ENCODE data around the gene MCRS1. TPM values are rescaled to one million over a fixed set of nuclear protein-coding genes. Genes with fewer than 3 reads are reported as not detected.

MCRS1 gene
- total RNA-seq, 2 experiments from 2014 or later = 83.8 to 83.9 TPM

DNA sequence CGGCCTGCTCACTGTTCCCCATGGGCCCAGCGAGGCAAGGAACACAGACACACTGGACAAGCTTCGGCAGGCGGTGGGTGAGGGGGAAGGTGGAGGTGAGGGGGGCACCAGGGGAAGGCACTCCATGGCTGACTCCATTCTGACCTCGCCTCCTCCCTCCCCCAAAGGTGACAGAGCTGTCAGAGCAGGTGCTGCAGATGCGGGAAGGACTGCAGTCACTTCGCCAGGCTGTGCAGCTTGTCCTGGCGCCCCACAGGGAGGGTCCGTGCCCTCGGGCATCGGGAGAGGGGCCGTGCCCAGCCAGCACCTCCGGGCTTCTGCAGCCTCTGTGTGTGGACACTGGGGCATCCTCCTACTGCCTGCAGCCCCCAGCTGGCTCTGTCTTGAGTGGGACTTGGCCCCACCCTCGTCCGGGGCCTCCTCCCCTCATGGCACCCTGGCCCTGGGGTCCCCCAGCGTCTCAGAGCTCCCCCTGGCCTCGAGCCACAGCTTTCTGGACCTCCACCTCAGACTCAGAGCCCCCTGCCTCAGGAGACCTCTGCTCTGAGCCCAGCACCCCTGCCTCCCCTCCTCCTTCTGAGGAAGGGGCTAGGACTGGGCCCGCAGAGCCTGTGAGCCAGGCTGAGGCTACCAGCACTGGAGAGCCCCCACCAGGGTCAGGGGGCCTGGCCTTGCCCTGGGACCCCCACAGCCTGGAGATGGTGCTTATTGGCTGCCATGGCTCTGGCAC is 10.6 kb downstream of the MCRS1 start:
- Mint-ChIP-seq H3K4me3 (no peak overlapping the region), H3K27me3 (no peaks in the 10 kb centered on the region), H3K27ac (peak overlapping the region; percentile 80), H3K4me1 (peaks cover 27% of the 10 kb centered on the region), H3K36me3 (peaks cover 19% of the 10 kb centered on the region), H3K9me3 (no peaks in the 10 kb centered on the region)
- POLR2A ChIA-PET = interaction anchor here (0.6 to 1.5 kb wide), 3 partner anchors 12 to 65 kb away, joined by 4 to 5 read pairs (median 4); partner anchors contain the start of gene PRPF40B
- ATAC-seq (ENCODE audit: low read depth) = no peak
- no peak for DNase-seq

DNA sequence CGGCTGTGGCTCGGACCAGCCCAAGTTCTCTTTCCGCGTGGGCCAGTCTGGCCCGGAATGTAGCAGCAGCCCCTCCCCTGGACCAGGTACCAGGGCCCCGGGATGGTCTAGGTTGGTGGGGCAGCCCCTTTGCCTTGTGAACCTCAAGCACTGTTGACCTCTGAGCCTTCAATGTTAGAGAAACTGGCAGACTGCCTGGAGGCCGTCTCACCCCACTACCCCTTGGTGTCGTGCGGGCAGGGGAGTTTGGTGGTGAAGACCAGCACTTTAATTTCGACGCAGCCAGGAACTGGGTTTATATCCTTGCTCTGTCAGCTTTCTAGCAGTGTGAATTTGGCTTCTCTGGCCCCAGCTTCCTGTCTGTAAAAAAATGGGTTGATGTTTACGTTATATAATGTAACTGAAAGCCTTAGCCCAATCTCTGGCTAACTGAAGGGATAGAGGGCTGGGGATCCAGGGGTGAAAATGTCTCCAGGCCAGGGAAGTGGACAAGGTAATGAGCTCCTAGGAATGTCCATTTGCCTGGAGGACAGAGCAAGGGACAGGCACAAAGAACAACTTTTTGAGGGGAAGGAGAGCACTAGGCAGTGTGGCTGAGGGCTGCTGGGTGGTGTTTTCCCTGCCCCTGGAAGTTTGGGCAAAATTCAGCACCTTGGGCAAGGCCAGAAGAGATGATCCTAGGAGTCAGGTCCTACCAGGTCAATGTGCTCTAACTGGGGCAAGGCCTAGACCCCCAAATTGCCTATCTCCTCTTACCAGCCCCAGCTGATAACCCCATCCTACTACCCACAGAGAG is 11.4 kb downstream of the MCRS1 start:
- POLR2A ChIA-PET = interaction anchor here (0.6 to 1.5 kb wide), 3 partner anchors 11 to 66 kb away, joined by 4 to 5 read pairs (median 4); partner anchors contain the start of gene PRPF40B
- DNase-seq (no peak), ATAC-seq (ENCODE audit: low read depth) (no peak)
- H3K9me3 Mint-ChIP-seq = no peaks in the 10 kb centered on the region
- no peaks in the 10 kb centered on the region for H3K27me3 Mint-ChIP-seq
- H3K36me3 Mint-ChIP-seq = peaks cover 16% of the 10 kb centered on the region
- no peak overlapping the region for H3K4me3 Mint-ChIP-seq
- H3K27ac Mint-ChIP-seq = peak overlapping the region; percentile 80
- peaks cover 21% of the 10 kb centered on the region for H3K4me1 Mint-ChIP-seq

DNA sequence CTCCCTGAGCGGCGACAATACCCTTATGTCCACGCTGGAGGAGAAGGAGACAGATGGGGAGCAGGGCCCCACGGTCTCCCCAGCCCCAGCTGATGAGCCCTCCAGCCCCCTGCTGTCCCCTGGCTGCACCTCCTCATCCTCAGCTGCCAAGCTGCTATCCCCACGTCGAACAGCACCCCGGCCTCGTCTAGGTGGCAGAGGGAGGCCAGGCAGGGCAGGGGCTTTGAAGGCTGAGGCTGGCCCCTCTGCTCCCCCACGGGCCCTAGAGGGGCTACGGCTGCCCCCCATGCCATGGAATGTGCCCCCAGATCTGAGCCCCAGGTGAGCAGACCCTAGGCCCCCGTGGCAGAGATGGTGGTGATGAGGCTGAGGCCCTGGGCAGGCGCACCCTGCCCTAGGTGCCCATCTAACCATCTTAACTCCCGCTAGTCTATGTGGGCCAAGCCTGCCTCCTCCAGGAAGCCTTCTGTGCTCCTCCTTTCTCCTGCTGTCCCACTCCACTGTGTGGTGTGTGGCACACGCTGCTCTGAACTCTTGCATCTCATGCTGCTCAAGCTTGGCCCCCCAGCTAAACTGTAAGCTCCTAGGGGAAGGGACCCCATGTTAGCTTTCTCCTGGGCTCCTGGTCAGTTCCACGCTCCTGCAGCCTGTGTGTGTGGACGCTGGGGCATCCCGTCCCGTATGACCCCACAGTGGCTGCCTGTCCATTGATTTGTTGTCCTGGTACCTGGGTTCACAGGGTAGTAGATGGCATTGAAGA is 12.1 kb downstream of the MCRS1 start:
- Mint-ChIP-seq H3K4me3 (no peak overlapping the region), H3K4me1 (peaks cover 14% of the 10 kb centered on the region), H3K27me3 (no peaks in the 10 kb centered on the region), H3K9me3 (no peaks in the 10 kb centered on the region), H3K27ac (peak overlapping the region; percentile 80), H3K36me3 (peaks cover 15% of the 10 kb centered on the region)
- POLR2A ChIA-PET = interaction anchor here (0.7 to 1.5 kb wide), 4 partner anchors 11 to 422 kb away, joined by 3 to 5 read pairs (median 4); no protein-coding TSS in a partner anchor
- ATAC-seq (ENCODE audit: low read depth) = no peak
- no peak for DNase-seq

DNA sequence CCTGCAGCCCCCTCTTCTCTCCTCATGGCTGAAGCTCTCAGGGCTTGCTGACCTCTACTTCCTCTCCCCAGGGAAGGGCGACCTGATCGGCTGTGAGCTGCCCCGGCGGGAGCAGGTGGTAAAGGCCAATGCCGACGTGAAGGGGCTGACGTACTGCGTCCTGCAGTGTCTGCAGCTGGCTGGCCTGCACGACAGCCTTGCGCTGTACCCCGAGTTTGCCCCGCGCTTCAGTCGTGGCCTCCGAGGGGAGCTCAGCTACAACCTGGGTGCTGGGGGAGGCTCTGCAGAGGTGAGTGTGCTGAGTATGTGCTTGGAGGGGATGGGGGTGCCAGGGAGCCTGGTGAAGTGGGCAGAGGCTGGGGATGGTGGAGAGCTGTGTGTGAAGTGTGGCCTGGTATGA is 13.7 kb downstream of the MCRS1 start:
- Mint-ChIP-seq H3K27ac (no peak overlapping the region), H3K4me3 (no peak overlapping the region), H3K4me1 (peaks cover 8% of the 10 kb centered on the region), H3K9me3 (no peaks in the 10 kb centered on the region), H3K36me3 (peaks cover 11% of the 10 kb centered on the region), H3K27me3 (no peaks in the 10 kb centered on the region)
- POLR2A ChIA-PET = interaction anchor here (0.9 to 1.5 kb wide), 4 partner anchors 10 to 69 kb away, joined by 3 to 5 read pairs (median 4); partner anchors contain the start of genes MCRS1 and PRPF40B
- no peak for ATAC-seq (ENCODE audit: low read depth)
- DNase-seq = no peak

DNA sequence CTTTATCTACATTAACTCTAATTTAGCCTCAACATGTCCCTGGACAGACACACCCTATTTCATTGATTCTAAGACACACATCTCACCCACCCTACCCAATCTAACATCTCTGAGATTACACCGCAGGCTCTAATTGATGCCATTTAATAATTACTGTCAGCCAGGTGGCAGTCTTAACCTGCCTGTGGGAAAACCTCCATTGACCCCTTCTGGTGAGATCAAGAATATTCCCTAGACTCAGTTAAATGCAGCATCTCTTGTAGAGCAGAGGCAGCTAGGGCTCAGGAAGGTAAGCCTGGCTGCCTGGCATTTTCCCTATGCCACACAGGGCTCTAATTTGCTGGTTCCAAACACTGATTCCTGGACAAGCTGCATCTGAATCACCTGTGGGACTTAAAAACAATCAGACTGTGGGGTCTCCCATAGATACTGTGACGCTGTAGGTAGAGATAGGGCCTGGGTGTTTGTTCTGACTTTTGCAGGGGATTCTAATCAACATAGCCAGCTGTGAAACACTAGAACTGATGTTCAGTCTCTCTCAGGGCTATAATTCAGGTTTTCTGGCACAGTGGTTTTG is 14.3 kb downstream of the MCRS1 start:
- POLR2A ChIA-PET = interaction anchor here (0.5 to 1.8 kb wide), 6 partner anchors 11 to 70 kb away, joined by 3 to 5 read pairs (median 4); partner anchors contain the start of genes MCRS1 and PRPF40B
- no peaks in the 10 kb centered on the region for H3K9me3 Mint-ChIP-seq
- H3K27ac Mint-ChIP-seq = no peak overlapping the region
- H3K4me3 Mint-ChIP-seq = no peak overlapping the region
- peaks cover 8% of the 10 kb centered on the region for H3K4me1 Mint-ChIP-seq
- ATAC-seq (ENCODE audit: low read depth) = peak; percentile 60
- H3K36me3 Mint-ChIP-seq = peaks cover 6% of the 10 kb centered on the region
- no peak for DNase-seq
- H3K27me3 Mint-ChIP-seq = no peaks in the 10 kb centered on the region

DNA sequence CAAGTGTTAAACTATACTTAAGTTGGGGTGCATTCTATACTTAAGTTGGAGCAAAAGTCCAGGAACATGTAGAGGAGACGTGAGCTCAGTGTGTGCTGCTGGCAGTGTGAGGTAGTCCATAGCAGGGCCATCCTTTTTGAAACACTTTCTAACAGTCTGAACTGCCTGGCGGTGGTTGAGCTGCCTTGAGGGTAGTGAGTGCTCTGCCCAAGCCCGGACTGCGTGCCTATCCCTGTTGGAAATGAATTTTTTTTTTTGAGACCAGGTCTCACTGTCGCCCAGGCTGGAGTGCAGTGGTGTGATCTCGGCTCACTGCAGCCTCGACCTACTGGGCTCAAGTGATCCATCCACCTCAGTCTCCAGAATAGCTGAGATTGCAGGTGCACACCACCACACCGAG is 15.0 kb downstream of the MCRS1 start:
- Mint-ChIP-seq H3K27me3 (no peaks in the 10 kb centered on the region), H3K9me3 (no peaks in the 10 kb centered on the region), H3K27ac (no peak overlapping the region), H3K4me1 (peaks cover 13% of the 10 kb centered on the region), H3K4me3 (no peak overlapping the region), H3K36me3 (peaks cover 4% of the 10 kb centered on the region)
- ATAC-seq (ENCODE audit: low read depth) (no peak), DNase-seq (no peak)
- POLR2A ChIA-PET = interaction anchor here (0.5 to 1.8 kb wide), 3 partner anchors 14 to 70 kb away, joined by 3 to 5 read pairs (median 4); partner anchors contain the start of gene PRPF40B

DNA sequence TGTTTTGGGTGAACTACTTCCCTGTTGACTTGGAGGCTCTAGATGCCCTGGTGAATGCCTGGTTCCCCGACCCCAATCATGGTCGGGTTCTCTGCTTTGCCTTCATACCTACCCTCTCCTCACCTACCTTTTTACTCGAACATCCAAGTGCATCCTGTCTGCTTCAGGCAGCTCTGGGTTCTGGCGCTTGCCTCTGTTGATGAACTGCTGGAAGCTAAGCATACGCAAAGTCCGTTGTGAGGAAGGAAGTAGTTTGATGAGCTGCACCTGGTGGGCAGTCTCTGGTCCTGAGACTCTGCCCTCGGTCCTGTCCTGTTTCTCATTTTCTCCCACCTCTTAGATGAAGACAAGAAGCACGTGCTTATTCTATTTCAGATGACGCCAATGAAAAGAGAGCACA is 15.5 kb downstream of the MCRS1 start:
- DNase-seq (no peak), ATAC-seq (ENCODE audit: low read depth) (no peak)
- no peaks in the 10 kb centered on the region for H3K27me3 Mint-ChIP-seq
- POLR2A ChIA-PET = interaction anchor here (1.5 to 1.8 kb wide), 2 partner anchors 15 to 71 kb away, joined by 4 to 5 read pairs; partner anchors contain the start of gene PRPF40B
- no peak overlapping the region for H3K27ac Mint-ChIP-seq
- H3K4me1 Mint-ChIP-seq = peaks cover 14% of the 10 kb centered on the region
- H3K9me3 Mint-ChIP-seq = no peaks in the 10 kb centered on the region
- H3K36me3 Mint-ChIP-seq = peaks cover 4% of the 10 kb centered on the region
- no peak overlapping the region for H3K4me3 Mint-ChIP-seq

DNA sequence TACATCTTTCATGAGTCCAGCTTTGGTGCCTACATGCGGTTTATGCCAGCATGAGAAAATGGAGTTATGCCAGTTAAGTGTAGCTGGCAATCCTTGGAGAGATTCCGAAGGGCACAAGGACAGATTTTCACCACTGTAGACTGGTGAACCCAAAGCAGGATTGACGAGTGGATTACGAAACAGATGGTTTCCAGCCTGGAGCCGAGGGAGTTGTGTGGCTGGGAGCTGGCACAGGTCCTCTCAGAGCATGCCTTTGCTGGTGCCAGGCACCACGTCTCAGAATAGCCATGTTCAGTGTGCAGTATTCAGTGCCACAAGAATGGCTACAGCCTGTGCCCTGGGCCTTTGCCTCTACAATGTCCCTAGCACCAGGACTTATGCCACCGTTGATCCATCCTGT is 15.9 kb downstream of the MCRS1 start:
- POLR2A ChIA-PET = interaction anchor here (0.7 to 1.8 kb wide), 2 partner anchors 15 to 17 kb away, joined by 3 to 4 read pairs; no protein-coding TSS in a partner anchor
- ATAC-seq (ENCODE audit: low read depth) = no peak
- DNase-seq = no peak
- Mint-ChIP-seq H3K27ac (no peak overlapping the region), H3K4me1 (peaks cover 14% of the 10 kb centered on the region), H3K36me3 (peaks cover 4% of the 10 kb centered on the region), H3K27me3 (no peaks in the 10 kb centered on the region), H3K4me3 (no peak overlapping the region), H3K9me3 (no peaks in the 10 kb centered on the region)

DNA sequence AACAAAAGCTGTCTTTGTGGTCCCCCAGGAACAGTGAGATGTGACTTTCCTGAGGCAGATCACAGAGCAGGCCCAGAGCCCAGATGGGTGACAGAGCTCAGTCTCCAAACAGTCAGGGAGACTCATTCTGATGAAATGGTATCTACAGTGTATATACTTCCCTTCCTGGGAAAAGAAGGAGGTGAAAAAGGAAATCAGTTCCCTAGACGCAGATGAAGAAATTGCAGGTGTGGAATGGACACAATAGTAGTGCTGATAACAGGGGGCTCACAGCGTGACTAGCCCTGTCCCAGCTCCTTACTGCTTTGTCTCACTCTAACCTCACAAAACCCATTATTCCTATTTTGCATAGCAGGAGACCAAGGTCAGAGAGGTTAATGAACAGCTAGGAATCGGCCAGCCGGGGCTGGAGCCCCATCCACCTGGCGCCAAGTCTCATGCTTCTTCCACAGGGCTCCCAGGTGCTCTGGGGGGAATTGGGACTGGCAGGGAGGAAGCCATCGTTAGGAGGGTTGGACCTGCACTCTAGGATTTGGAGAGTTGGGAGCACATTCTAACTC is 17.2 kb downstream of the MCRS1 start:
- POLR2A ChIA-PET = interaction anchor here (1.3 kb wide), 1 partner anchor 9 kb away, joined by 4 read pairs; no protein-coding TSS in a partner anchor
- peaks cover 3% of the 10 kb centered on the region for H3K36me3 Mint-ChIP-seq
- peak; percentile 8 for DNase-seq
- no peak overlapping the region for H3K27ac Mint-ChIP-seq
- no peak overlapping the region for H3K4me3 Mint-ChIP-seq
- H3K9me3 Mint-ChIP-seq = no peaks in the 10 kb centered on the region
- no peaks in the 10 kb centered on the region for H3K27me3 Mint-ChIP-seq
- ATAC-seq (ENCODE audit: low read depth) = no peak
- peaks cover 11% of the 10 kb centered on the region for H3K4me1 Mint-ChIP-seq

DNA sequence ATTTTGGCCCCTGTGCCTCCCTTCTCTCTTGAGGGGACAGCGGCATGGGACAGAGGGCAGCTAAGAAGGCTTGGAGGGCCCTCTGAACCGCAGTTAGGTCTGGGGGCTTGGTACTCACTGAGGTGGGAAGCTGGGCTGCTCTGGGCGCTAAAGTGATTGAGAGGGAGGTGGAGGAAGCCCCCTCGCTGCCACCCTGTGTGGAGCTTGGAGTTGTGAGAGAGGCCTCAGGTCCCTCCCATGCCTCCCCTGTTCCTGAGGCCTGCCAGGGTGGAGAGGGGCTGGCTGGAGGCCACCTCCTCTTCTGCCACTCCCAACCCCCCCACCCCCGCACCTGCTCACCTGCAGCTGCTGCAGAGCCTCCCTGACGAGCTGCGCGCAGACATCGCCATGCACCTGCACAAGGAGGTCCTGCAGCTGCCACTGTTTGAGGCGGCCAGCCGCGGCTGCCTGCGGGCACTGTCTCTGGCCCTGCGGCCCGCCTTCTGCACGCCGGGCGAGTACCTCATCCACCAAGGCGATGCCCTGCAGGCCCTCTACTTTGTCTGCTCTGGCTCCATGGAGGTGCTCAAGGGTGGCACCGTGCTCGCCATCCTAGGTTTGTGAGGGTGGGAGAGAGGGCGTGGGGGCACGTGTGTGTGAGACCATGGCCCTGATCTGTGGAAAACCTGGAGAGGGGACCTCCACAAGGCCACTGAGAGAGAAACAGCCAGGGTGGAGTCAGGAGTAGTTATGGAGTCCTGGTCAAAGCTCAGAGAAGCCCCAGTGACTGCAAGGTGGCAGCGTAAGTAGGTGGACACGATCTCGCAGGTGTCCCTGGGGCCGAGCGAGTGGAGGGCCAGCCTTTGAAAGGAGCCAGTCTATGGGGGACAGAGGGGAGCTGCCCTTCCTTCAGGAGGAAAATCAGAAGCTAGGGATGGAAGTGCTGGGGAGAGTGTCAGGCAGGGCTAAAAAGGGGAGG is 17.9 kb downstream of the MCRS1 start:
- peaks cover 3% of the 10 kb centered on the region for H3K36me3 Mint-ChIP-seq
- peak overlapping the region; percentile 85 for H3K4me3 Mint-ChIP-seq
- no peaks in the 10 kb centered on the region for H3K9me3 Mint-ChIP-seq
- peaks cover 11% of the 10 kb centered on the region for H3K4me1 Mint-ChIP-seq
- peak overlapping the region; percentile 51 for H3K27ac Mint-ChIP-seq
- H3K27me3 Mint-ChIP-seq = no peaks in the 10 kb centered on the region
- DNase-seq (peak; percentile 31), ATAC-seq (ENCODE audit: low read depth) (no peak)
- POLR2A ChIA-PET = interaction anchor here (0.9 to 1.3 kb wide), 2 partner anchors 10 to 34 kb away, joined by 3 to 4 read pairs; no protein-coding TSS in a partner anchor

DNA sequence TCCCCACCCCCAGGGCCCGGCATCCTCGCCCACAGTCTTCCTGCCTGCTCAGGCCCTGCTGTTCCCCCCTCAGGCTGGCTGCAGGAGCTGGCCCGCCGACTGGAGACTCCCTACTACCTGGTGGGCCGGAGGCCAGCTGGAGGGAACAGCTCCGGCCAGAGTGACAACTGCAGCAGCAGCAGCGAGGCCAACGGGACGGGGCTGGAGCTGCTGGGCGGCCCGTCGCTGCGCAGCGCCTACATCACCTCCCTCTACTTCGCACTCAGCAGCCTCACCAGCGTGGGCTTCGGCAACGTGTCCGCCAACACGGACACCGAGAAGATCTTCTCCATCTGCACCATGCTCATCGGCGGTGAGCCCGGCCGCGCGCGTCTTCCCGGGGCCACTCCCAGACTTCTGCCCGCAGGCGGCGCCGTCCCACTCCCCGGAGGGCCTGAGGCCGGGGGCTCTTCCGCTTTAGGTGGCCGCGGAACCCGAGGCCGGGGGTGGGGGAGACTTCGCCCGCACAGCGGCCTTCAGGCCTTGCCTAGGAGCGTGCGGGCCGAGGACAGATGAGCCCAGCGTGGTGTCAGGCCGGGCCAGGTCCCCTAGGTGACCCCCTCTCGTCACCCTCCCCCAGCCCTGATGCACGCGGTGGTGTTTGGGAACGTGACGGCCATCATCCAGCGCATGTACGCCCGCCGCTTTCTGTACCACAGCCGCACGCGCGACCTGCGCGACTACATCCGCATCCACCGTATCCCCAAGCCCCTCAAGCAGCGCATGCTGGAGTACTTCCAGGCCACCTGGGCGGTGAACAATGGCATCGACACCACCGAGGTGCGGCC is 18.9 kb downstream of the MCRS1 start:
- Mint-ChIP-seq H3K27ac (peak overlapping the region; percentile 83), H3K4me3 (peak overlapping the region; percentile 85), H3K36me3 (peaks cover 3% of the 10 kb centered on the region), H3K9me3 (no peaks in the 10 kb centered on the region), H3K27me3 (no peaks in the 10 kb centered on the region), H3K4me1 (peaks cover 14% of the 10 kb centered on the region)
- peak; percentile 66 for DNase-seq
- POLR2A ChIA-PET = interaction anchor here (0.9 to 1.1 kb wide), 2 partner anchors 31 to 73 kb away, joined by 4 read pairs; no protein-coding TSS in a partner anchor
- ATAC-seq (ENCODE audit: low read depth) = peak; percentile 42
